Spleen (tissue), 7 donors: ENCODE results near the gene GALNT18.

Experiments used
- CTCF ChIP-seq, 11 experiments: fragments of 200-600 bp in 7 of 11; fragments of 450-650 bp in 4 of 11; sonication (generic) in 4 of 11; IDR thresholded peaks in 8 of 11; conservative IDR thresholded peaks in 3 of 11; 1 replicate in 7 of 11; 2 replicates in 4 of 11; pipeline versions ENCODE4 v1.4.0 to v1.8.0; 2016 to 2021; ENCODE audit warnings: antibody characterized with exemption in 11 of 11, inconsistent platforms in 4 of 11, mild to moderate bottlenecking in 1 of 11
- POLR2A ChIP-seq, 3 donors: fragments of 450-650 bp; IDR thresholded peaks; one replicate each; pipeline ENCODE4 v1.5.1; 2017; ENCODE audit warnings: antibody characterized with exemption in 3 of 3, mild to moderate bottlenecking in 1 of 3
- POLR2AphosphoS5 ChIP-seq, 3 donors: sonication (generic); formaldehyde crosslinking; IDR thresholded peaks; one replicate each; pipeline ENCODE4 v1.5.1; 2017; ENCODE audit warnings: antibody characterized with exemption in 3 of 3
- donor health status: DM: no; HTN: no; CAD: no; lungs with moderate emphysema.
- donor health status: DM: no; HTN: no; CAD: no.
- donor health status: DM: no; HTN: no; CAD: no.

DNA sequence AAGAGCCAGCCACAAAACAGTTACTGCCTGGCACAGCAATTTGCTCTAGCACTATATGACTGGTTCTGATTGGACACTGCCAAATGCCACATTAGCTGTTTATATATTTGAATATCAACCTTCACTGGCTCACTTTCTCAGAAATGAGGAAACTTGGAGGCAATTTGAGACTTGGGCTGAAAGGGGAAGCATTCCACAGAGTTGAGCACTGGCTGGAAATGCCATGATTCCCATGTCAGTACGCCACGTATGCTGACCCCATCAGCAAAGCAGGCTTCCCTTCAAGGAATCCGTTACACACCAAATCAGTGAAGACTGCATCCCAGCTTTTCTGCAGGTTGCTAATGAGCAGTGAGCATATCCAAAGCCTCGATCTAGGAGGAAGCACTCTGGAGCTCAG is 34.7 kb downstream of the GALNT18 start:
- no peak for TF ChIP-seq POLR2AphosphoS5 (IDR thresholded peaks at IDR 0.05)
- TF ChIP-seq CTCF (IDR thresholded peaks at IDR 0.05 in 8 of 11, conservative IDR thresholded peaks at IDR 0.05 in 3 of 11): no peak
- TF ChIP-seq POLR2A (IDR thresholded peaks at IDR 0.05): no peak
